Fibroblast of the conjunctiva (primary cell): ENCODE data around the gene SLC7A5.
"Not testable (repeated sequence)": the region's sequence is repeated elsewhere in the genome, so short reads cannot be mapped to it uniquely, and the experiment has no call there.

Experiments used
- DNase-seq: peaks from one replicate; pipeline ENCODE4 v3.0.0-alpha.2; 2010; ENCODE audit warnings: low read depth

The SLC7A5 gene

GRCh38 chr16:87834005-87834667 lies 35.2 kb downstream of the SLC7A5 start:
- no peak for DNase-seq

GRCh38 chr16:87833548-87833947 lies 35.8 kb downstream of the SLC7A5 start:
- DNase-seq: no peak

- DNase-seq: no peak
These were observed 36.4 kb downstream of the SLC7A5 start for GRCh38 chr16:87832741-87833502.

GRCh38 chr16:87832137-87832527 lies 37.2 kb downstream of the SLC7A5 start:
- DNase-seq: no peak

- DNase-seq: no peak
These were observed 37.7 kb downstream of the SLC7A5 start for GRCh38 chr16:87831421-87832136.

- DNase-seq: no peak
These were observed 38.5 kb downstream of the SLC7A5 start for GRCh38 chr16:87830673-87831420.

- DNase-seq: no peak
These were observed 39.2 kb downstream of the SLC7A5 start for GRCh38 chr16:87829988-87830672.

- DNase-seq: no peak
These were observed 39.7 kb downstream of the SLC7A5 start for GRCh38 chr16:87829622-87829980.

- DNase-seq: no peak
These were observed 40.2 kb downstream of the SLC7A5 start for GRCh38 chr16:87828907-87829621.

- DNase-seq: no peak
These were observed 41.0 kb downstream of the SLC7A5 start for GRCh38 chr16:87828071-87828906.

GRCh38 chr16:87827588-87827915 lies 41.8 kb downstream of the SLC7A5 start:
- DNase-seq: not testable (repeated sequence)

- DNase-seq: no peak
These were observed 42.3 kb downstream of the SLC7A5 start for GRCh38 chr16:87826798-87827587.

GRCh38 chr16:87826407-87826797 lies 42.9 kb downstream of the SLC7A5 start:
- not testable (repeated sequence) for DNase-seq

- DNase-seq: not testable (repeated sequence)
These were observed 43.5 kb downstream of the SLC7A5 start for GRCh38 chr16:87825842-87826120.

GRCh38 chr16:87824991-87825841 lies 44.1 kb downstream of the SLC7A5 start:
- DNase-seq: no peak

GRCh38 chr16:87824016-87824990 lies 45.0 kb downstream of the SLC7A5 start:
- no peak for DNase-seq

- DNase-seq: no peak
These were observed 46.0 kb downstream of the SLC7A5 start for GRCh38 chr16:87823181-87823929.
